Muscle layer of colon (tissue), 2 donors: ENCODE results near the gene STK35.
A peak's percentile ranks its signal among the peaks of the same experiment; 100 is the strongest.

Experiments
- H3K27ac ChIP-seq: one replicate; pipeline ENCODE4 v1.7.0; 2013; ENCODE audit warnings: low read depth, mild to moderate bottlenecking, low read length, moderate library complexity
- H3K27me3 ChIP-seq, 2 donors: one replicate each; pipeline ENCODE4 v1.7.0; 2013; ENCODE audit warnings: low read length in 2 of 2, mild to moderate bottlenecking in 2 of 2; ENCODE audit not compliant: insufficient read depth in 2 of 2, control insufficient read depth in 1 of 2
- H3K36me3 ChIP-seq: one replicate; pipeline ENCODE4 v1.7.0; 2013; ENCODE audit warnings: mild to moderate bottlenecking, low read length; ENCODE audit not compliant: insufficient read depth
- H3K4me1 ChIP-seq: one replicate; pipeline ENCODE4 v1.7.0; 2013; ENCODE audit warnings: mild to moderate bottlenecking, low read length; ENCODE audit not compliant: insufficient read depth
- H3K4me3 ChIP-seq, 2 donors: one replicate each; pipeline ENCODE4 v1.7.0; 2013; ENCODE audit warnings: low read length in 2 of 2, low read depth in 1 of 2, mild to moderate bottlenecking in 1 of 2, moderate library complexity in 1 of 2
- H3K9ac ChIP-seq: one replicate; pipeline ENCODE4 v1.7.0; 2013; ENCODE audit warnings: low read length
- H3K9me3 ChIP-seq: one replicate; pipeline ENCODE4 v1.7.0; 2013; ENCODE audit warnings: mild to moderate bottlenecking, low read length
- donor health status: abdominal sarcoma.
- donor health status: Adenocarcinoma of cecum.

Gene STK35

DNA sequence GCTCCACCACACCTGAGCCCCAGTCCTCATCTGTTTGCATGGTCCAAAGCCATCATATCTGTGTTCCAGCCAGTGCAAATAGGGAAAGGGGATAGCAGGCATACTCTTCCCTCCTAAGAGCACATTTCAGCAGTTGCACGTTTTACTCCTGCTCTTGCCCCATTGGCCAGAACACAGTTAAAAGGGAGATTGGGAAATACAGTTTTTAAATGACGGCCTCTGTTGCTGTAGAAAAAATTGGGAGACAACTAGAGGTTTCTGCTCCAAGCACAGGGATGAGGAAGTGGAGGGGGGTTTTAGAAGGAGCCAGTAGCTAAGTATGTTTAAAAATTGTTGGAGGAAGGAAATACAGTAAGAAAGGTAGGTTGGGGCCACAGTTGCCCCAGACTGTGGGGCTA, 14.6 kb upstream of the STK35 start:
- Histone ChIP-seq H3K4me3 (no peak overlapping the region), H3K4me1 (no peaks in the 10 kb centered on the region), H3K36me3 (no peaks in the 10 kb centered on the region), H3K27me3 (no peaks in the 10 kb centered on the region), H3K27ac (no peak overlapping the region), H3K9ac (no peak overlapping the region), H3K9me3 (no peaks in the 10 kb centered on the region)

DNA sequence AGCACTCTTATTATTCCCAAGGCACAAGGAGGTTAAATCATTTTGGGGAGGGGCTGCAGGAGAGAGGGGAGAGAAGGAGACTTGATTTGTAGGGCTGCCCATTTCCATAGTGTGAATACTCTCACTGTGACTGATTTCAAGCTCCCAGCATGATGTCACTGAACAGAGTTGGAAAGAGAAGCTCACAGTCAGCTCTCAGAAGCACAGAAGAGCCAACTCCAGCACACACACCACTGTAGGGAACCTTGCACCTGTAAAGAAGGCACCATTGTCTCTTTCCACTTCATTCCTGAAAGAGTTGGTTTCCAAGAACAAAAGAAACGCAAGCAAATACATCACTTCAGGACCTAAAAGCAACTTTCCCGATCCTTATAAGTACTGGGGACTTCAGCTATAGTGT, 12.7 kb upstream of the STK35 start:
- H3K9me3 ChIP-seq, result no peaks in the 10 kb centered on the region
- no peak overlapping the region for H3K9ac ChIP-seq
- no peak overlapping the region for H3K27ac ChIP-seq
- H3K4me1 ChIP-seq, result no peaks in the 10 kb centered on the region
- H3K27me3 ChIP-seq, result no peaks in the 10 kb centered on the region
- H3K36me3 ChIP-seq, result no peaks in the 10 kb centered on the region
- H3K4me3 ChIP-seq, result no peak overlapping the region

DNA sequence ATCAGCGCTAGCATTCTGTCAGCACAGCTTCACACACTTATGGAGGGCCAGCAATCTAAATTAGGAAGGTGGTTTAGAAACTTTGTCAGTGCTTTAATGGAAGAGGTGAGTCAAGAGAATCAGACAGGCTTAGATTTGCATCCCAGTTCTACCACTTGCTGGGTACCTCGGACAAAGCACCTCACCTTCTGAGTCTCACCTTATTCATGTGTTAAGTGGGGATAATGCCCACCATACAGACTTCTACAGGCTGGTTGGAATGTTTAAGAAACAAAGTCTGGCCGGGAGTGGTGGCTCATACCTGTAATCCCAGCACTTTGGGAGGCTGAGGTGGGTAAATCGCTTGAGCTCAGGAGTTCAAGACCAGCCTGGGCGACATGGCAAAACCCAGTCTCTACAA, 12.2 kb upstream of the STK35 start:
- no peak overlapping the region for H3K27ac ChIP-seq

DNA sequence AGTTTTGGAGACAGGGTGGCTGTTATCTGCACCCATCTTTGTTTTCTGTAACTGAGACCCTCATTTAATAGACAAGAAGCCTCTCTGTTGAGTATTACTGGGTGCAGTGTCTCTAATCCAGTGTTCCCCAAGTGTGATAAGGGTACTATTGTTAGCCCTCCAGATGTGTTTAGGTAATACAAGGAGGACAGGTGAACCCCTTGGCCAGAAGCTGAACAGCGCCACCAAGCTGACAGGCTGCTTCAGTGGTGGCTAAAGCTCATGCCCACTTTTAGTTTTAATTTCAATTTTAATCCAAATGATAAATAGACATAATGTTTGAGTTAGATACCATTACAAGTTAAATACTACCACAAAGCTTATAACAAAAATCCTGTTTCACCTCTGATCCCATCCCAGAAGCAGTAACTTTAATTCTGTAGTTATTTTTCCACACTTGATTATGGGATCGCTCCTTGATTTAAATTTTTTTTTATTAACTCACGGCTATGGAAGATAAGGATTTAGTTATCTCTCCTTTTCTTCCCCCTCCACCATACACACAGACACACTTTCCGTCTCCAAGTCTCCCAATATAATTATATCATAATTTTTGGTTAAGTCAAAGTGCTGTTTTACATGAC, 8.4 kb upstream of the STK35 start:
- Histone ChIP-seq H3K9ac (no peak overlapping the region), H3K27me3 (peaks cover 5 to 8% of the 10 kb centered on the region in 2 donors), H3K36me3 (no peaks in the 10 kb centered on the region), H3K27ac (no peak overlapping the region), H3K4me1 (no peaks in the 10 kb centered on the region), H3K9me3 (no peaks in the 10 kb centered on the region), H3K4me3 (no peak overlapping the region)

More for the DNA sequence above, 12.2 kb upstream of the STK35 start:
- H3K4me1 ChIP-seq, result no peaks in the 10 kb centered on the region
- no peak overlapping the region for H3K9ac ChIP-seq
- H3K27me3 ChIP-seq, result peaks cover 0 to 4% of the 10 kb centered on the region in 2 donors
- no peak overlapping the region for H3K4me3 ChIP-seq
- H3K36me3 ChIP-seq, result no peaks in the 10 kb centered on the region
- no peaks in the 10 kb centered on the region for H3K9me3 ChIP-seq

DNA sequence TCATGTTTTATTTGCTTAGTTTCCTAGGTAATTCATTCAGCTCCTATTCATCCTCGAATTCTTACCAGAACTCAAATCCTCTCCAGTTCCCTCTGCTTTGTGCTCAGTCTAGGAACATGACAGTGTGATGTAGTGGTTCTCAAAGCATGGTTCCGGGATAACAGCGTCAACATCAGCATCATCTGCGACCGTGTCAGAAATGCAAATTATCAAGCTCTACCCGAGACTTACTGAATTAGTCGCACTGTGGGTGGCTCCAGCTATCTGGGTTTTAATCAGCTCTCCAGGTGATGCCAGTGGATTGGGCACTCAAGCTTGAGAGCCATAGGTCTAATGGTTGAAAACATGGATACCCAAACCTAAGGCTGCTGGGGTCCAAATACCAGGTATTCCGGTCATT, 7.7 kb upstream of the STK35 start:
- Histone ChIP-seq H3K9me3 (no peaks in the 10 kb centered on the region), H3K9ac (no peak overlapping the region), H3K27me3 (peaks cover 5 to 8% of the 10 kb centered on the region in 2 donors)

DNA sequence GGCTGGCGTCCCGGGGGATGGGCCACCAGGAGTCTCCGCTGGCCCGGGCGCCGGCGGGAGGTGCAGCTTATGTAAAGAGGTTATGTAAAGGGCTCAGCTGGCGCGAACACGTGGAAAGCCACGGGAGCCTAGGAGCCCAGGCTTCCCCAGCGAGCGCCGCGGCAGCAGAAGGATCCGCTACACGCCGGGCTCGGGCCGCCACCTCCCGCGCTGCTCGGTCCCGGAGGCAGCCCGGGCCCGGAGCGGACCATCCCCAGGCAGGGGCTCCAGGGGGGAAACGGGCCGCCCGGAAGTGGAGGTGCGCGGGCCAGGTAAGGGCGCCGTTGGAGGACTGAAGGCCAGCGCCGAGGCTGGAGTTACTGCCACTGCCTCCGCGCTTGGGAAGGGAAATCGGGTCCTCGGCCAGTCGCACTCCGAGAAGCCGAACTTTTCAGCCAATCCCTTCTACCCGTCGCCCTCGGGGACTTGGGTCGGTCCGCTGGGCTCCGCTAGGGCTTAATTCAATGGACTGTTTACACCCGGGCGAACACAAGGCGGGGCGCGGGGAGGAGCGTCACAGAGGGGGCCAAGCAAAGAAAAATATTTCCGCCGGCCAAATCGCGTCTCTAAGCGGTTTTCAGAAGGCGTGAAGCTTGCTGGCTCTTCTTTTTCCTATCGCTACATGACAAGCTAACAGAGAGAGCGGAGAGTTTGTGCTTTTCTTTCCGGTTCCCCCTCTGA, 398 bp downstream of the STK35 start:
- peak overlapping the region; percentile 100 for H3K27ac ChIP-seq
- peak overlapping the region; percentile 66 to 92 for H3K4me3 ChIP-seq
- no peaks in the 10 kb centered on the region for H3K27me3 ChIP-seq
- H3K4me1 ChIP-seq, result peaks cover 37% of the 10 kb centered on the region
- no peaks in the 10 kb centered on the region for H3K9me3 ChIP-seq
- H3K36me3 ChIP-seq, result peaks cover 10% of the 10 kb centered on the region
- peak overlapping the region; percentile 49 for H3K9ac ChIP-seq

More for the DNA sequence above, 7.7 kb upstream of the STK35 start:
- Histone ChIP-seq H3K4me3 (no peak overlapping the region), H3K36me3 (no peaks in the 10 kb centered on the region), H3K27ac (no peak overlapping the region), H3K4me1 (no peaks in the 10 kb centered on the region)

DNA sequence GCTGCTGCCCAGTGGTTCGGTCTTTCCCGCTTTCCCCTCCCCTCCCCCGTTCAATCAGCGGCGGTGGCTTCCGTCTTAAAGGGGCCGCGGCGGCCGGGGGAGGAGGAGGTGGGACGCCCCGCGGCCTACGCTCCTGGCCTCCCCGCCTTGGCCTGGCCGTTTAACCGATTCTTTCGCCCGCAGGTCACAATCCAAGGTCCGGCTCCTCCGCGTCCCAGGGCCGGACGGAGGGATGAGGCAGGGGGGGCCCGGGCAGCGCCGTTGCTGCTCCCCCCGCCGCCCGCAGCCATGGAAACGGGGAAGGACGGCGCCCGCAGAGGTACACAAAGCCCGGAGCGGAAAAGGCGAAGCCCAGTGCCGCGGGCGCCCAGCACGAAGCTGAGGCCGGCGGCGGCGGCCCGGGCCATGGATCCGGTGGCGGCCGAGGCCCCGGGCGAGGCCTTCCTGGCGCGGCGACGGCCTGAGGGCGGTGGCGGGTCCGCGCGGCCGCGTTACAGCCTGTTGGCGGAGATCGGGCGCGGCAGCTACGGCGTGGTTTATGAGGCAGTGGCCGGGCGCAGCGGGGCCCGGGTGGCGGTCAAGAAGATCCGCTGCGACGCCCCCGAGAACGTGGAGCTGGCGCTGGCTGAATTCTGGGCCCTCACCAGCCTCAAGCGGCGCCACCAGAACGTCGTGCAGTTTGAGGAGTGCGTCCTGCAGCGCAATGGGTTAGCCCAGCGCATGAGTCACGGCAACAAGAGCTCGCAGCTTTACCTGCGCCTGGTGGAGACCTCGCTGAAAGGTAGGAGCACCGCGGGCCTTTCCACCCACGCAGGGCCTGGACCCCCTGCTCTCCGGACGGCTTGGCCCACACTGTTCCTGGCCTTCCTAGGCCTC, 1.2 kb downstream of the STK35 start:
- Histone ChIP-seq H3K4me1 (peaks cover 45% of the 10 kb centered on the region), H3K27me3 (no peaks in the 10 kb centered on the region), H3K4me3 (peak overlapping the region; percentile 66 to 92), H3K36me3 (peaks cover 16% of the 10 kb centered on the region), H3K9ac (peak overlapping the region; percentile 72), H3K9me3 (no peaks in the 10 kb centered on the region), H3K27ac (peak overlapping the region; percentile 100)

DNA sequence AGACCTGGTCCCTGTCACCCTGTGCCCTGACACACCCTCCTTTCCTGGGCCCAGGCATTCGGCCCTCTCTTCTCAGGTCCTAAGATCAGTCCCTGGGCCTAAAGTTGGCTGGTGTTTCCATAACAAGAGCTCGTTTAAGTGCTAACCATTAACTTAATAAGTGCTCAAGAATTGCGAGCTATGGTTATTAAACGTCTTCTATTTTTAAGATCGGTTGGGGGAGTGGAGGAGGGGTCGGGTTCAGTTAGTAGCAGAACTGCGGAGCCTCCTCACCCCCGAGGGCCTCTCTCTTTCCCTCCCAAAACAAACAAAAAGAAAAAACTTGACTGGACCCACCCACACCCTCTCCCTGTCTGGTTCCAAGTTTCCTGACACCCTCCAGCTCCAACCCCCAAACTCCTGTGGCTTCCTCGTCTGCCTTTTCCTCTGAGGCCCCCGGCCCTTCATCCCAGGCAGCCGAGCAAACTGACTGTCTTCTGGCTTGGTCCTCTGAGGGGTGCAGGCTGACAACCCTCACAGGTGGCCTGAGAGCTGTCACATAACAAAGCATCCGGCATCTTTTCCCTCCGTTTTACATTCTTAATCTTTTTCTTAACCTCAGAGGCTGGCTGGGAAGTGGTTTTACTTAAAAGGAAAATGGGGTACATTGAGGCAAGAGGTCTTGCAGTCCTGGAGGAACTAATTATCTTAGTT, 2.0 kb downstream of the STK35 start:
- H3K27ac ChIP-seq, result peak overlapping the region; percentile 100
- peak overlapping the region; percentile 72 for H3K9ac ChIP-seq
- peak overlapping the region; percentile 66 to 92 for H3K4me3 ChIP-seq
- H3K27me3 ChIP-seq, result no peaks in the 10 kb centered on the region
- H3K36me3 ChIP-seq, result peaks cover 16% of the 10 kb centered on the region
- H3K9me3 ChIP-seq, result no peaks in the 10 kb centered on the region
- peaks cover 50% of the 10 kb centered on the region for H3K4me1 ChIP-seq

DNA sequence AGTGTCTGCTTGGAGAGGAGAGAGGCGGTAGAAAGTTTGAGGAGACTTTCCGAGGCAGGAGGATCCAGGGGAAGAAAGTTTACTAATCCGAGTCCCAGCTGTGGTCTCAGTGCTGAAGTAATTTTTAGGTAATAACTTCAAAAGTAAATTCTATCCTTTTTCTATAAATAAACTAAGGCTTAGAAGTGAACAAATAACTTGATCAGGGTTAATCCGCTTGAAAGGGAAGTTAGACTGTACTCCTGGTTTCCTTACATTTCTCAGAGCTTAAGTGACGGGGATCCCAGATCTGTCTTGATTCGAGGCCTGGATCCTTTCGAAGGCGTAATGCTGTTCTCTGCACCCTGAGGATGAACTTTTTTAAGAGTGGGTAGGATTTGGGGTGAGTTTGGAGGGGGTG, 2.6 kb downstream of the STK35 start:
- no peaks in the 10 kb centered on the region for H3K9me3 ChIP-seq
- H3K9ac ChIP-seq, result peak overlapping the region; percentile 72
- H3K27ac ChIP-seq, result peak overlapping the region; percentile 100
- no peaks in the 10 kb centered on the region for H3K27me3 ChIP-seq
- peak overlapping the region; percentile 66 to 92 for H3K4me3 ChIP-seq
- peaks cover 16% of the 10 kb centered on the region for H3K36me3 ChIP-seq
- peaks cover 56% of the 10 kb centered on the region for H3K4me1 ChIP-seq

DNA sequence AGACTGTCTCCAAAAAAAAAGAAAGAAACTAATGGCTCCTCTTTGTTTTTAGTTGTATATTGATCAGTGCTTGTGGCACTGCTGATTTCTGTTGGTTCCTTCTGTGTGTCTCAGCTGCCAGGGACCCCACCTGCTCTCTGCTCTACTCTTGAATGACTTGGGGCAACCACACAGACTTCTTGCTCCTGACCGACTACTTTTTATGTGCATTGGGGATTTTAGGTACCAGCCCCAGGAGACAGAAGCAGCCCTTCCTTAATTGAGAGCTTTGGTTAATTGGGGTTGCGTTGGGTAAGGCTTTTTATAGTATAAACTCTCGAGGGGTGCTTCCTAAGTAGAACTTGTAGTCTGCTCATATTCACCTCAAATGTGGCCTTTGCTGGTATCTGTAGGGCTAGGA, 6.9 kb downstream of the STK35 start:
- H3K27ac ChIP-seq, result no peak overlapping the region
- H3K9ac ChIP-seq, result no peak overlapping the region
- no peaks in the 10 kb centered on the region for H3K27me3 ChIP-seq
- no peak overlapping the region for H3K4me3 ChIP-seq
- peaks cover 84% of the 10 kb centered on the region for H3K4me1 ChIP-seq
- H3K36me3 ChIP-seq, result peaks cover 16% of the 10 kb centered on the region
- H3K9me3 ChIP-seq, result no peaks in the 10 kb centered on the region

DNA sequence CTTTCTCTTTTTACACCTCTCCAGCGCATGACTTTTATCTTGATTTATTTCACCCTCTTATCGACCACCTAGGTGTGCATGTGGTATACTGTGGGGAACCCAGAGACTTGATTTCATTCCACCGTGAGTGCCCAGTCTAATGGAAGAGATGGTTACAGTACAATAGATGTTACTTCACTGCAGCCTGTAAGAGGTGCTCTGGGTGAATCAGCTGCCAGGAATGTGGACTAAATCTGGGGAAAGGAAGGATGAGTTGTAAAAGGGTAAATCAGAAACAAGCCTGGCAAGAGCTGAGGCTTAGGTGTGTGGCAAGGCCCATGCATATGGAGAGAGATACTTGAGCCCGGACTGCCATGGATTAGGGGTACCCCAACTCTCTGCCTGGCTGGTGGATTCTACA, 7.4 kb downstream of the STK35 start:
- Histone ChIP-seq H3K9ac (no peak overlapping the region), H3K9me3 (no peaks in the 10 kb centered on the region), H3K36me3 (peaks cover 16% of the 10 kb centered on the region), H3K4me3 (peak overlapping the region in 1 of 2 donors; percentile 21), H3K4me1 (peaks cover 89% of the 10 kb centered on the region), H3K27ac (peak overlapping the region; percentile 15), H3K27me3 (no peaks in the 10 kb centered on the region)
